A549 (cell line): ENCODE results near the gene ICAM2. TPM values are rescaled to one million over a fixed set of nuclear protein-coding genes. Genes with fewer than 3 reads are reported as not detected.
"Not testable (repeated sequence)": the region's sequence is repeated elsewhere in the genome, so short reads cannot be mapped to it uniquely, and the experiment has no call there.

Experiments
- ATAC-seq, 2 experiments: fragments of 200-7000 bp in 1 of 2; fragments of >200 bp in 1 of 2; cut with Nextera tagmentation in 1 of 2; cut with Tn5 transposase in 1 of 2; 3 replicates each; pipeline versions ENCODE4 v1.8.0 to v1.9.1; 2018 to 2020; ENCODE audit warnings: mild to moderate bottlenecking in 1 of 2, moderate library complexity in 1 of 2
- CTCF ChIA-PET: fragments of 300-600 bp; sonication (Branson Sonifier 250); formaldehyde crosslinking; extraction: SDS; loops from one replicate; lab custom pipeline; 2021; ENCODE audit warnings: antibody characterized with exemption, inconsistent platforms; lab: Yijun Ruan, JAX
- POLR2A ChIA-PET: fragments of 350-600 bp; formaldehyde crosslinking; extraction: SDS; loops from one replicate; lab custom pipeline; 2021; ENCODE audit warnings: antibody characterized with exemption, inconsistent platforms; lab: Yijun Ruan, JAX
- DNase-seq, 2 experiments: peaks; one replicate each; pipeline versions ENCODE4 v3.0.0 to v3.0.0-alpha.2; 2011 to 2016; ENCODE audit warnings: low read depth in 1 of 2, low spot score in 1 of 2
- FAIRE-seq: peaks from 2 replicates; lab custom pipeline; 2011; peaks lifted over from hg19 to GRCh38; lab: Jason Lieb, UNC
- H3K27ac ChIP-seq, 2 experiments: fragments of >200 bp; sonication (Bioruptor Twin); formaldehyde crosslinking; 3 replicates each; pipeline ENCODE4 v1.5.1; 2016 to 2017
- H3K4me1 ChIP-seq: fragments of >200 bp; sonication (Bioruptor Twin); formaldehyde crosslinking; 3 replicates; pipeline ENCODE4 v1.6.1; 2016
- H3K4me2 ChIP-seq: fragments of >200 bp; sonication (Bioruptor Twin); formaldehyde crosslinking; 3 replicates; pipeline ENCODE4 v1.6.1; 2016
- H3K4me3 ChIP-seq: fragments of >200 bp; sonication (Bioruptor Twin); formaldehyde crosslinking; 3 replicates; pipeline ENCODE4 v1.5.1; 2016
- H3K9me3 ChIP-seq: fragments of >200 bp; sonication (Bioruptor Twin); formaldehyde crosslinking; 3 replicates; pipeline ENCODE4 v1.6.1; 2016
- EHMT2 ChIP-seq: fragments of 200-600 bp; sonication (generic); IDR thresholded peaks from 2 replicates; pipeline ENCODE4 v1.6.1; 2016; ENCODE audit warnings: antibody characterized with exemption, low read depth, mild to moderate bottlenecking, moderate library complexity
- EP300 ChIP-seq, 2 experiments: fragments of >200 bp; sonication (Bioruptor Twin); formaldehyde crosslinking; IDR thresholded peaks; 2 replicates in 1 of 2; 3 replicates in 1 of 2; pipeline ENCODE4 v1.6.1; 2016 to 2017
- FOSL2 ChIP-seq, 2 experiments: fragments of 450-650 bp in 1 of 2; fragments of >200 bp in 1 of 2; sonication (Bioruptor Twin) in 1 of 2; formaldehyde crosslinking; IDR thresholded peaks; 2 replicates each; pipeline versions ENCODE4 v1.5.0 to v1.6.1; 2016 to 2020; ENCODE audit warnings: mild to moderate bottlenecking in 1 of 2, moderate library complexity in 1 of 2
- GATA3 ChIP-seq: IDR thresholded peaks from 2 replicates; pipeline ENCODE4 v1.6.1; 2012; ENCODE audit warnings: borderline replicate concordance
- HEYL ChIP-seq: fragments of 250-450 bp; sonication (Bioruptor Pico); IDR thresholded peaks from 2 replicates; pipeline ENCODE4 v1.8.0; 2021; ENCODE audit warnings: mild to moderate bottlenecking, moderate library complexity
- NFE2L2 ChIP-seq: fragments of 150-350 bp; conservative IDR thresholded peaks from 2 replicates; pipeline ENCODE4 v1.6.1; 2014; ENCODE audit warnings: low read length
- NPAS2 ChIP-seq: fragments of 250-450 bp; sonication (Bioruptor Pico); IDR thresholded peaks from 2 replicates; pipeline ENCODE4 v1.8.0; 2022; ENCODE audit warnings: mild to moderate bottlenecking, moderate library complexity, borderline replicate concordance
- POLR2AphosphoS2 ChIP-seq: conservative IDR thresholded peaks from 2 replicates; pipeline ENCODE4 v1.6.1; 2012; ENCODE audit warnings: low read length, improper control_type of control experiment, inconsistent platforms
- RAD21 ChIP-seq, 2 experiments: fragments of >200 bp in 1 of 2; sonication (Bioruptor Twin) in 1 of 2; formaldehyde crosslinking in 1 of 2; IDR thresholded peaks in 1 of 2; conservative IDR thresholded peaks in 1 of 2; 2 replicates in 1 of 2; 3 replicates in 1 of 2; pipeline ENCODE4 v1.6.1; 2012 to 2018; ENCODE audit warnings: inconsistent platforms in 1 of 2
- TP53 ChIP-seq: fragments of 250-450 bp; sonication (Bioruptor Pico); IDR thresholded peaks from 2 replicates; pipeline ENCODE4 v1.5.0; 2021; ENCODE audit warnings: mild to moderate bottlenecking, moderate library complexity
- WGBS: methylation state at CpG from one replicate; pipeline ENCODE4 v1.1.6; 2017; ENCODE audit errors: missing lambda C conversion rate; 5-methylcytosine and 5-hydroxymethylcytosine counted together
- polyA plus RNA-seq, 4 experiments: library from polyadenylated mRNA; depleted of rRNA in 3 of 4; stranded (reverse); fragments of >200 nt; fragmentation: RNase III in 1 of 4; extraction: RNeasy Plus Mini Kit Qiagen cat#74134 plus additional on column Dnase treatment in 1 of 4; gene quantifications; 2 replicates in 3 of 4; 3 replicates in 1 of 4; pipeline ENCODE4 v1.2.3, GENCODE V29; 2011 to 2017
- TF ChIP-seq, protein P1 (sequence below): fragments of 250-450 bp; sonication (Bioruptor Pico); IDR thresholded peaks from 2 replicates; pipeline ENCODE4 v1.5.0; 2020; ENCODE audit warnings: low read depth, mild to moderate bottlenecking, moderate library complexity
- TF ChIP-seq, protein P2 (sequence below): IDR thresholded peaks from 2 replicates; pipeline ENCODE4 v1.6.1; 2012
- TF ChIP-seq, protein P3 (sequence below): IDR thresholded peaks from 2 replicates; pipeline ENCODE4 v1.6.1; 2012; ENCODE audit warnings: low read depth, borderline replicate concordance
- TF ChIP-seq, protein P4 (sequence below): fragments of 150-350 bp; IDR thresholded peaks from 2 replicates; pipeline ENCODE4 v1.6.1; 2014; ENCODE audit warnings: low read depth, mild to moderate bottlenecking, low read length
- TF ChIP-seq, protein P5 (sequence below): fragments of 450-650 bp; IDR thresholded peaks from 2 replicates; pipeline ENCODE4 v1.6.1; 2014; ENCODE audit warnings: antibody characterized with exemption

The ICAM2 gene
- polyA plus RNA-seq, 2 of the 4 experiments (the other 2 are of a cell fraction) = not detected

DNA sequence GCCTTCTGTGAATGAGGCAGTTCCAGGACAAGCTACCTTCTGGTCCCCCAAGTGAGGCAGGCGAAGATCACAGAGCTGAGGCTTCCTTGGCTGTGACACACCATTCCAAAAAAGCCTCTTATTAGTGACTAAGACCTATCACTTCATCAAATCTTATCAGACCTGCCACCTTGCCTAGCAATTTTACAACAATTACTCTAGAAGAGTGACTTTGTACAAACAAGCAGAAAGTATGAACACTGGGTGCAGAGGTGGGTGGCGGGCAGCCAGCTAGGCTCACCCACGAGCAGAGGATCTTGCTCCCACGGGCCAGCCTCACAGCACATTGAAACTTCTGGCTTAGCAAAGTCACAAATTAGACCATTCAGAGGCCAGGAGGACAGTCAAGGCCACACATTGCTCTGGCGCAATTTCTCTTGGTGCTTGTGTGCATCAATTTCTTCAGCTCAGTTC, 2.2 kb upstream of the ICAM2 start:
- no peak overlapping the region for H3K4me2 ChIP-seq
- POLR2A ChIA-PET = no interaction called here
- H3K4me1 ChIP-seq = no peaks in the 10 kb centered on the region
- no peak for ATAC-seq
- FAIRE-seq = no peak
- WGBS = 67% methylated on average over 5 of the region's 5 CpGs
- TF ChIP-seq EHMT2 (no peak), POLR2AphosphoS2 (no peak), TP53 (CRISPR knock-in tag) (no peak), FOSL2 (IDR thresholded peaks at IDR 0.05) (no peak), FOSL2 (CRISPR knock-in tag; IDR thresholded peaks at IDR 0.05) (no peak), HEYL (no peak)
- TF ChIP-seq, protein P1, sequence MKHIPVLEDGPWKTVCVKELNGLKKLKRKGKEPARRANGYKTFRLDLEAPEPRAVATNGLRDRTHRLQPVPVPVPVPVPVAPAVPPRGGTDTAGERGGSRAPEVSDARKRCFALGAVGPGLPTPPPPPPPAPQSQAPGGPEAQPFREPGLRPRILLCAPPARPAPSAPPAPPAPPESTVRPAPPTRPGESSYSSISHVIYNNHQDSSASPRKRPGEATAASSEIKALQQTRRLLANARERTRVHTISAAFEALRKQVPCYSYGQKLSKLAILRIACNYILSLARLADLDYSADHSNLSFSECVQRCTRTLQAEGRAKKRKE (CRISPR knock-in tag) = no peak
- TF ChIP-seq, protein P2, sequence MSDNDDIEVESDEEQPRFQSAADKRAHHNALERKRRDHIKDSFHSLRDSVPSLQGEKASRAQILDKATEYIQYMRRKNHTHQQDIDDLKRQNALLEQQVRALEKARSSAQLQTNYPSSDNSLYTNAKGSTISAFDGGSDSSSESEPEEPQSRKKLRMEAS = no peak
- TF ChIP-seq, protein P3, sequence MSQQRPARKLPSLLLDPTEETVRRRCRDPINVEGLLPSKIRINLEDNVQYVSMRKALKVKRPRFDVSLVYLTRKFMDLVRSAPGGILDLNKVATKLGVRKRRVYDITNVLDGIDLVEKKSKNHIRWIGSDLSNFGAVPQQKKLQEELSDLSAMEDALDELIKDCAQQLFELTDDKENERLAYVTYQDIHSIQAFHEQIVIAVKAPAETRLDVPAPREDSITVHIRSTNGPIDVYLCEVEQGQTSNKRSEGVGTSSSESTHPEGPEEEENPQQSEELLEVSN = no peak
- TF ChIP-seq, protein P4, sequence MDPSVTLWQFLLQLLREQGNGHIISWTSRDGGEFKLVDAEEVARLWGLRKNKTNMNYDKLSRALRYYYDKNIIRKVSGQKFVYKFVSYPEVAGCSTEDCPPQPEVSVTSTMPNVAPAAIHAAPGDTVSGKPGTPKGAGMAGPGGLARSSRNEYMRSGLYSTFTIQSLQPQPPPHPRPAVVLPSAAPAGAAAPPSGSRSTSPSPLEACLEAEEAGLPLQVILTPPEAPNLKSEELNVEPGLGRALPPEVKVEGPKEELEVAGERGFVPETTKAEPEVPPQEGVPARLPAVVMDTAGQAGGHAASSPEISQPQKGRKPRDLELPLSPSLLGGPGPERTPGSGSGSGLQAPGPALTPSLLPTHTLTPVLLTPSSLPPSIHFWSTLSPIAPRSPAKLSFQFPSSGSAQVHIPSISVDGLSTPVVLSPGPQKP = no peak
- TF ChIP-seq, all 56 proteins: peak for 0
- DNase-seq = no peak
- H3K4me3 ChIP-seq = no peak overlapping the region
- H3K27ac ChIP-seq = no peak overlapping the region
- CTCF ChIA-PET = interaction anchor here (0.7 to 18.1 kb wide), 8 partner anchors 14 to 133 kb away, joined by 3 to 863 read pairs (median 64); partner anchors contain the start of genes CSHL1, ERN1 and GH1
- H3K9me3 ChIP-seq = no peaks in the 10 kb centered on the region

DNA sequence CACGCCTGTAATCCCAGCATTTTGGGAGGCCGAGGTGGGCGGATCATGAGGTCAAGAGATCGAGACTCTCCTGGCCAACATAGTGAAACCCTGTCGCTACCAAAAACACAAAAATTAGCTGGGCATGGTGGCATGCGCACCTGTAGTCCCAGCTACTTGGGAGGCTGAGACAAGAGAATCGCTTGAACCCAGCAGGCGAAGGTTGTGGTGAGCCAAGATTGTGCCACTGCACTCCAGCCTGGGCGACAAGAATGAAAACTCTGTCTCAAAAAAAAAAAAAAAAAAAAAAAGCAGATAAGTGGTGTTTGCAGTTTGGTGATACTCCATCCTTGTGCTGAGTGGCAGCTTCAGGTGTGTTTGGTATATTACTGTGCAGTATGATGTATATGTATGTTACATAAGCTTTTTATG, 877 bp downstream of the ICAM2 start:
- FAIRE-seq, H3K4me1 ChIP-seq, ATAC-seq, POLR2A ChIA-PET, H3K27ac ChIP-seq, DNase-seq, H3K4me3 ChIP-seq, H3K4me2 ChIP-seq, H3K9me3 ChIP-seq: not testable (repeated sequence)
- 72% methylated on average over 9 of the region's 9 CpGs for WGBS
- CTCF ChIA-PET = interaction anchor here (1.0 to 16.1 kb wide), 10 partner anchors 10 to 302 kb away, joined by 3 to 386 read pairs (median 9); partner anchors contain the start of genes CSHL1 and GH1

DNA sequence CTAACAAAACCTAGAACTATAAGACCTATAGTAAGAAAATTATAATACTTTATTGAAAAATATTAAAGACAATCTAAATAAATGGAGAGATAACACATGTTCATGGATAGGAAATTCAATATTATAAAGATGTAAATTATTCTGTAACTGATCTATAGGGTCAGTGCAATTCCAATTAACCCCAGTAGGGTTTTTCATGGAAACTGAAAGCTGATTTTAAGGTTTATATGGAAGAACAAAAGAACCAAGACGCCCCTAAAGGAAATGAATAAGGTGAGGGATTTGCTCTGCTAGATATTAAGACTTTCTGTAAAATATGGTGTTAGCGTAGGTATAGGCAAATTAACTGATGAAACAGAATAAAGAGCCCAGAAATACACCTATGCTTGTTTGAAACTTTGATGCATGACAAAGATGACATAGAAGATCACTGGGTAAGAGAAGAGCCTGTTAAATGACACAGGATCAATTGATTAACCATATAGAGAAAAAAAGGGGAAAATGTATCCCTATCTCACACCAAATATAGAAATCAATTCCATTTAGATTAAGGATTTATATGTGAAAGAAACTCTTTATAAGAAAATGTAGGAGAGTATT, 3.0 kb downstream of the ICAM2 start:
- no peak overlapping the region for H3K27ac ChIP-seq
- H3K4me1 ChIP-seq = no peaks in the 10 kb centered on the region
- no peaks in the 10 kb centered on the region for H3K9me3 ChIP-seq
- FAIRE-seq (no peak), ATAC-seq (0 out of 6 replicates have a peak, but pooled peaks of 1 of the 2 experiments have one; percentile 38), DNase-seq (no peak)
- no peak overlapping the region for H3K4me3 ChIP-seq
- no peak for TF ChIP-seq GATA3
- TF ChIP-seq EP300 (IDR thresholded peaks at IDR 0.05) = no peak
- TF ChIP-seq FOSL2 (IDR thresholded peaks at IDR 0.05) = no peak
- TF ChIP-seq FOSL2 (CRISPR knock-in tag; IDR thresholded peaks at IDR 0.05) = no peak
- no peak for TF ChIP-seq NPAS2 (CRISPR knock-in tag)
- no peak for TF ChIP-seq RAD21 (conservative IDR thresholded peaks at IDR 0.05 in 1 of 2, IDR thresholded peaks at IDR 0.05 in 1 of 2)
- TF ChIP-seq, protein P2 = no peak
- TF ChIP-seq, protein P5, sequence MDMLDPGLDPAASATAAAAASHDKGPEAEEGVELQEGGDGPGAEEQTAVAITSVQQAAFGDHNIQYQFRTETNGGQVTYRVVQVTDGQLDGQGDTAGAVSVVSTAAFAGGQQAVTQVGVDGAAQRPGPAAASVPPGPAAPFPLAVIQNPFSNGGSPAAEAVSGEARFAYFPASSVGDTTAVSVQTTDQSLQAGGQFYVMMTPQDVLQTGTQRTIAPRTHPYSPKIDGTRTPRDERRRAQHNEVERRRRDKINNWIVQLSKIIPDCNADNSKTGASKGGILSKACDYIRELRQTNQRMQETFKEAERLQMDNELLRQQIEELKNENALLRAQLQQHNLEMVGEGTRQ = no peak
- no peak for TF ChIP-seq NFE2L2
- ChIA-PET CTCF (interaction anchor here (0.7 to 16.1 kb wide), 19 partner anchors 8 to 129 kb away, joined by 3 to 386 read pairs (median 4); partner anchors contain the start of genes CSHL1 and GH1), POLR2A (interaction anchor here (1.3 kb wide), 1 partner anchor 128 kb away, joined by 4 read pairs; no protein-coding TSS in a partner anchor)
- 49% methylated on average over 2 of the region's 2 CpGs for WGBS
- no peak overlapping the region for H3K4me2 ChIP-seq
